Uterus (tissue), 2 donors: ENCODE measurements around the gene PRMT7.

Source experiments
- CTCF ChIP-seq, 4 experiments: fragments of 200-600 bp in 2 of 4; fragments of 450-650 bp in 2 of 4; sonication (generic) in 2 of 4; IDR thresholded peaks; one replicate each; pipeline ENCODE4 v1.5.1; 2016 to 2019; ENCODE audit warnings: antibody characterized with exemption in 4 of 4, mild to moderate bottlenecking in 2 of 4, moderate library complexity in 1 of 4
- POLR2A ChIP-seq, 2 donors: fragments of 450-650 bp; IDR thresholded peaks; one replicate each; pipeline ENCODE4 v1.6.1; 2016; ENCODE audit warnings: antibody characterized with exemption in 2 of 2, mild to moderate bottlenecking in 1 of 2, moderate library complexity in 1 of 2

GRCh38 chr16:68369697-68370580, 59.1 kb downstream of the PRMT7 start:
- TF ChIP-seq CTCF (IDR thresholded peaks at IDR 0.05) (no peak), POLR2A (IDR thresholded peaks at IDR 0.05) (no peak)
